ENCODE data around the gene IKBIP. TPM values are rescaled to one million over a fixed set of nuclear protein-coding genes. Genes with fewer than 3 reads are reported as not detected.
"Not testable (repeated sequence)": the region's sequence is repeated elsewhere in the genome, so short reads cannot be mapped to it uniquely, and the experiment has no call there.

Gene IKBIP
- total RNA-seq, 2 donors from 2014 or later: 17.2 to 20.4 TPM

DNA sequence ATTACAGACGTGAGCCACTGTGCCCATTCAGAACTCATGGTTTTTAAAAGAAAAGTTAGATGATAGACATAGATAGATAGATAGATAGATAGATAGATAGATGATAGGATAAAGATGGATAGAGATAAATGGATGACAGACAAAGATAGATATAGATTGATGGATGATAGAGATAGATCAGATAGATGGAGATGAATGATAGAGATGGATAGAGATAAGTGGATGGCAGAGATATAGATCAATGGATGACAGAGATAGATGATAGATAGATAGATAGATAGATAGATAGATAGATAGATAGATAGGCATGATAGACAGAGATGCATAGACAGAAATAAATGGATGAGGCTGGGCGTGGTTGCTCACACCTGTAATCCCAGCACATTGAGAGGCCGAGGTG lies 64.8 kb downstream of the IKBIP start:
- Mint-ChIP-seq H3K27ac (peak overlapping the region; percentile 1), H3K9me3 (peaks cover 0 to 2% of the 10 kb centered on the region in 2 donors), H3K27me3 (ENCODE audit: low read depth) (no peaks in the 10 kb centered on the region), H3K4me3 (no peak overlapping the region), H3K36me3 (ENCODE audit: insufficient read depth in 2 of 2) (no peaks in the 10 kb centered on the region), H3K4me1 (ENCODE audit: low read depth) (no peaks in the 10 kb centered on the region)
- no peak for ATAC-seq (replicated peaks in 1 of 2)
- DNase-seq: no peak

DNA sequence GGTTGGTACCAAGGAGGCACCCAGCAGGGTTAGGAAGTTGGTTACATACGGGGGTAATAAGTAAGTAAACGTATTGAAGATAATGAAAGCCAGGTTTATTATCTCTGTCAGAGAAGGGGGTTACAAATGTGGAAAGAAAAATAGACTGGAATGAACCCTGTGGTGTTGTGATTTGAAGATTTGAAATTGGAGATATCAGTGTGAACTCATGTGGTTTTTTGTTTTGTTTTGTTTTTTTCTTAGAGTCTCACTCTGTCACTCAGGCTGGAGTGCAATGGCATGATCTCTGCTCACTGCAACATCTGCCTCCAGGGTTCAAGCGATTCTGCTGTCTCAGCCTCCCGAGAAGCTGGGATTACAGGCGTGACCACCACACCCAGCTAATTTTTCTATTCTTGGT lies 65.2 kb downstream of the IKBIP start:
- H3K9me3 Mint-ChIP-seq: peaks cover 0 to 2% of the 10 kb centered on the region in 2 donors
- H3K4me1 Mint-ChIP-seq (ENCODE audit: low read depth): no peaks in the 10 kb centered on the region
- no peak for ATAC-seq (replicated peaks in 1 of 2)
- DNase-seq: no peak
- no peaks in the 10 kb centered on the region for H3K36me3 Mint-ChIP-seq (ENCODE audit: insufficient read depth in 2 of 2)
- no peak overlapping the region for H3K27ac Mint-ChIP-seq
- no peaks in the 10 kb centered on the region for H3K27me3 Mint-ChIP-seq (ENCODE audit: low read depth)
- H3K4me3 Mint-ChIP-seq: no peak overlapping the region

DNA sequence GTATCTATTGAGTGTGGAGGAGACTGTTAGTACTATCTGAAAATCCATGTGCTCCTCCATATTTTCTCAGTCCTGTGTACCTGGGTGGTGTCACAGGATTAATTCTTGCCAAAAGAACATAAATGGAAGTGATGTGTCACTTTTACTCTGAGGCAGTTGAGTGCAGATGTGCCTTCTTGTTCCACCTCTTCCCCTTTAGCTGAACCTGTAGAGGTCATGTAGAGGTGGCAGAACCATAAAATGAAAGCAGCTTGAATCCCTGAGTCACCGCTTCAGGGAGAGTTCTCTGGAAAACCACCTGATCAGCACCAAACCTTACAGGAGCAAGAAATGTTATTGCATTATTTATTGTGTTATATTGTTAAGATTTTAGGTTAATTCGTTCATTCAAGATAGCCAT lies 65.8 kb downstream of the IKBIP start:
- ATAC-seq (replicated peaks in 1 of 2): peak in 1 of 2 donors; percentile 36
- Mint-ChIP-seq H3K36me3 (ENCODE audit: insufficient read depth in 2 of 2) (no peaks in the 10 kb centered on the region), H3K4me3 (no peak overlapping the region), H3K27me3 (ENCODE audit: low read depth) (no peaks in the 10 kb centered on the region), H3K9me3 (peaks cover 0 to 2% of the 10 kb centered on the region in 2 donors), H3K27ac (no peak overlapping the region), H3K4me1 (ENCODE audit: low read depth) (no peaks in the 10 kb centered on the region)
- no peak for DNase-seq

DNA sequence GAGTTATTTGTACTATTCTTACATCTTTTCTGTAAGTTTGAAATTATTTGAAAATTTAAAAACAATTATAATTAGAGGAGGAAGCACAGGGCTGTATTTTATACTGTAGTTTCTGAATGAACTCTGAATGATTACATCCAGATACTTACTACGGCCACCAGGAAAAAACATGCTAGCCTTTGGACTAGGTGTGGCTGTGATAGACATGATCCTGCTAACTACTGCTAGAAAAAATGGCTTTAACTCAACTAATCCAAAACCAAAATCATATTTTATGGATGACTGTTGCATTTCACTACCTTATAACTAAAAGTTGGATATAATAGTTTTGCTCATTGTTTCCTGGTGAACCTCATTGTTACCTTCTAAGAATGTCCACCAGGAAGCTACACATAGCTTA lies 66.2 kb downstream of the IKBIP start:
- Mint-ChIP-seq H3K27me3 (ENCODE audit: low read depth) (no peaks in the 10 kb centered on the region), H3K36me3 (ENCODE audit: insufficient read depth in 2 of 2) (no peaks in the 10 kb centered on the region), H3K27ac (no peak overlapping the region), H3K9me3 (peaks cover 0 to 2% of the 10 kb centered on the region in 2 donors), H3K4me3 (no peak overlapping the region), H3K4me1 (ENCODE audit: low read depth) (no peaks in the 10 kb centered on the region)
- no peak for DNase-seq
- ATAC-seq (replicated peaks in 1 of 2): no peak

DNA sequence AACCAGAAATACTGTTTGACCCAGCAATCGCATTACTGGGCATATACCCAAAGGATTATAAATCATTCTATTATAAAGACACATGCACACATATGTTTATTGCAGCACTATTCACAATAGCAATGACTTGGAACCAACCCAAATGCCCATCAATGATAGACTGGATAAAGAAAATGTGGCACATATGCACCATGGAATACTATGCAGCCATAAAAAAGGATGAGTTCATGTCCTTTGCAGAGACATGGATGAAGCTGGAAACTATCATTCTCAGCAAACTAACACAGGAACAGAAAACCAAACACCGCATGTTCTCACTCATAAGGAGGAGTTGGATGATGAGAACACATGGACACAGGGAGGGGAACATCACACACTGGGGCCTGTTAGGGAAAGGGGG lies 67.8 kb downstream of the IKBIP start:
- not testable (repeated sequence) for H3K27me3 Mint-ChIP-seq (ENCODE audit: low read depth); H3K9me3 Mint-ChIP-seq; H3K36me3 Mint-ChIP-seq (ENCODE audit: insufficient read depth in 2 of 2); H3K27ac Mint-ChIP-seq; ATAC-seq (replicated peaks in 1 of 2); H3K4me1 Mint-ChIP-seq (ENCODE audit: low read depth); H3K4me3 Mint-ChIP-seq; DNase-seq

DNA sequence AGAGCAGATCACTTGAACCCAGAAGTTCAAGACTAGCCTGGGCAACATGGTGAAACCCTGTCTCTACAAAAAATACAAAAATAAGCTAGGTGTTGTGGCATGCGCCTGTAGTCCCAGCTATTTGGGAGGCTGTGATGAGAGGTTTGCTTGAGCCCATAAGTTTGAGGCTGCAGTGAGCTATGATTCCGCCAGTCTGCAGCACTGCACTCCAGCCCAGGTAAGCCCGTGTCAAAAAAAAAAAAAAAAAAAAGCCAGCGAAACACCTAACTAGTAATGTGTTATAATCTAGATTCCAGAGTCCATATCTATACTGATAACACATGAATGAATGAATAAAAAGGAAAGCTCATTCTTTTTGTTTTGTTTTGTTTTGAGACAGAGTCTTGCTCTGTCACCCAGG lies 69.6 kb downstream of the IKBIP start:
- no peak overlapping the region for H3K4me3 Mint-ChIP-seq
- DNase-seq (no peak), ATAC-seq (replicated peaks in 1 of 2) (no peak)
- no peaks in the 10 kb centered on the region for H3K27me3 Mint-ChIP-seq (ENCODE audit: low read depth)
- H3K36me3 Mint-ChIP-seq (ENCODE audit: insufficient read depth in 2 of 2): no peaks in the 10 kb centered on the region
- H3K4me1 Mint-ChIP-seq (ENCODE audit: low read depth): no peaks in the 10 kb centered on the region
- no peak overlapping the region for H3K27ac Mint-ChIP-seq
- peaks cover 0 to 2% of the 10 kb centered on the region in 2 donors for H3K9me3 Mint-ChIP-seq

Other genes with a start within 250 kb of the IKBIP start
- 100 to 1,000 TPM; 236 to 248 TPM for gene TMPO, start 129.2 kb downstream of the IKBIP start, total RNA-seq
- gene SLC25A3, start 51.1 kb downstream of the IKBIP start, total RNA-seq: 100 to 1,000 TPM; 579 to 697 TPM
- gene APAF1, start 502 bp upstream of the IKBIP start, total RNA-seq: 10 to 100 TPM; 18.6 to 22.2 TPM

Data from activated T-cell treated with anti-CD3 and anti-CD28 coated beads, Interleukin-2, amount 50 U/mL, for 72 hours (primary cell).